GM19193 (cell line): Measurements from ENCODE around the gene PCDH1.

Experiments used
- POLR2A ChIP-seq: IDR thresholded peaks from 4 replicates; pipeline ENCODE4 v1.6.1; 2011; ENCODE audit not compliant: insufficient read depth, insufficient read length; ENCODE audit errors: extremely low read depth

PCDH1 gene

DNA sequence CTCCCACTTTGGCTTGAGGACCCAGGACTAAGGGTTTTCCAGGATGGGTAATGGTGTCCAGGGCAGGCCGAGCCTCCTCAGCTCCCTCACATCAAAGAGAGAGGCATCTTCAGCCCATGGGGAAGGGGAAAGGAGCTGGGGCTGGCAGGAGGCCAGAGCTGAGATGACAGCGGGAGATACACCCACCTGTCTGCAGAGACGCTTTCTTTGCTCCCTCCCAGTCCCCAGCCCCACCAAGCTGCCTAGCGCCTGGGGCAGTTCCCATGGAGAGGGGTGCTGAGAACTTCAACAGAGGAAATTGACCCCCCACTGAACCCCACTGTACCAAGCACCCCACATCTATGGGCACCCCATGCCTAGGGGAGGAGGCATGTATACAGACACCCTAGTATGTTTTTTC lies 10.6 kb downstream of the PCDH1 start:
- TF ChIP-seq POLR2A = no peak

DNA sequence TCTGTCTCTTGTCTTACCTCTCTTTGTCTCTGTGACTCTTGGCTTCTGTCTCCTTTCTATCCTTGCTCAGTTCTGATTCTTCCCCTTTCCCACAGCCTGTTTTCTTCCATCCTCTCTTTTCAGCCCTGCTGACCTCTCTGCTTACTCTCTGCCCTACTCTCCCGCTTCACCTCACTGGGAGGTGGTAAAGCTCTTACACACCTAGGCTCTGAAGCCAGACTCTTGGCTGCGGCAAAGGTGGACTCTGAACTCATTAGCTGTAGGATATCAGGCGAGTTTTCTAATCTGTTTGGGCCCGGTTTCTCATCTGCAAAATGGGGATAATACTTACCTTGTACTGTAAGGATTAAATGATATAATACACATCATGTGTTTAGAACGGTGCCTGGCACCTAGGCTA lies 11.1 kb downstream of the PCDH1 start:
- no peak for TF ChIP-seq POLR2A

DNA sequence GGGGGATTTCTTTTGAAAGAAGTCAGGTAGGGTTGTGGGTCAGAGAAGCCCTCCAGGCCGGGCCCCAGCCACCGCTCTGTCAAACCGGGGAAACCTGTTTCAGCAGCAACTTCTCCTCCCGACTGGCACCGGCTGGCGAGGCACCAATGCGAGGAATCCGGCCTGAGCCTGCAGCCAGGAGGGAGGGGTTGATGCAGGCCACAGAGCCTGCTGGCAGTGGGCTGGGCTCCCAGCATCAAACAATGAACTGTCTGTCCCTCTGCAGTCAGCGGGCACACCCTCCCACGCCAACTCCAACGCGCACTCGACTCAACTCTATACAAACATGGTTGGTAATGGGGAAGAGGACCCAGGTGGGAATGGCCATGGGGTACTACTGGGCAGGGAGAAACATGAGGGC lies 12.1 kb downstream of the PCDH1 start:
- TF ChIP-seq POLR2A = no peak

DNA sequence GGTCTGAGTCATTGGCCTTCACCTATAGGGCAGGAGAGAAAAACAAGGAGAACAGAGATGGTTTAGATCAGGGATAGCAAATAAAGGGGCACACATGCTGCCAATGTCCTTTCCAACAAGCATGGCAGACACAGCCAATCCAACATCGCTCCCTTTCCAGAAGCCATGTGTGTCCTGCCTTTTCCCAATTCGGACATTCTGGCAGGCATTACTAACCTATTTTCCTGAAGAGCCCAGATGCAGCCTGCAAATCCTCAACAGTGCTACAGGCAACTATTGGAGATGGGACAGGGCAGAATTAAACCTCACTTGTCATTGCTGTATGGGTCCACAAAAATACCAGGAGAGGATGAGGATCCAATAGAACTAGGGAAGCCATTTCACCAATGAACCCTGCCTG lies 12.8 kb downstream of the PCDH1 start:
- no peak for TF ChIP-seq POLR2A

DNA sequence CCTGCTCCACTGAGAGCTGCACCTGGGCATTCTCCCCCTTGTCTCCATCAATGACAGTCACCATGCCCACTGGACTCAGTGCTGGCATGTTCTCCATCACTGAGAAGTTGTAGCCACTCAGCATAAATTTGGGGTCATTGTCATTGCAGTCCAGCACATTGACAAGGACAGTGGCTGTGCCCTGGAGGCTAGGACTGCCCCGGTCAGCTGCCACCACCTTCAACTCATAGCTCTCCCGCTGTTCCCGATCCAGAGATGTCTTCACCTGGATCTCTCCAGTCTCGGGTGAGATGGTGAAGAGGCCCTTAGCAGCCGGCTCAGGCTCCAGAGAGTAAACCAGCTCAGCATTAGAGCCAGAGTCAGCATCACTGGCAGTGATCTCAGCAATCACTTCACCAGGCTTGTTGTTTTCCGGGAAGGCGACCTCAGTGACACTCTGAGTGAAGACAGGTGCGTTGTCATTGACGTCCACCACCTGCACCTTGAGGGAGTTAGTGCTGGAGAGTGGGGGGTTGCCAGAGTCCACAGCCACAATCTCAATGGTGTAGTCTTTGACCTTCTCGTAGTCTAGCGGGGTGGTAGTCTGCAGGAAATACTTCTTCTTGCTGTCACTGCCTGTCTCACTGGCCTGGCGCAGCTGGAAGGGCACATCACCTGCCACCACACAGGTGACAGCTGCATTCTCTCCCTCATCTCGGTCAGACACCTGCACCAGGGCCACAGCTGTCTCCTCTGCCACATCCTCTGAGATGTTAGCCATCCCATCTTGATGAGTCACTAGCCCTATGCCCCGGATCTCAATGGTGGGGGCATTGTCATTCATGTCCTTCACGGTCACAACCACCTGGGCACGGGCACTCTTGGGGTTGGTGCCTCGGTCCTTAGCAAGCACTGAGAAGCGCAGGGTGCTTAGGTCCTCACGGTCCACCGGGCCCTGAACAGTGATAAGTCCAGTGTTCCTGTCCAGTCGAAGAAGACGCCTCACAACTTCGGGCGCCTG lies 13.5 kb downstream of the PCDH1 start:
- no peak for TF ChIP-seq POLR2A

DNA sequence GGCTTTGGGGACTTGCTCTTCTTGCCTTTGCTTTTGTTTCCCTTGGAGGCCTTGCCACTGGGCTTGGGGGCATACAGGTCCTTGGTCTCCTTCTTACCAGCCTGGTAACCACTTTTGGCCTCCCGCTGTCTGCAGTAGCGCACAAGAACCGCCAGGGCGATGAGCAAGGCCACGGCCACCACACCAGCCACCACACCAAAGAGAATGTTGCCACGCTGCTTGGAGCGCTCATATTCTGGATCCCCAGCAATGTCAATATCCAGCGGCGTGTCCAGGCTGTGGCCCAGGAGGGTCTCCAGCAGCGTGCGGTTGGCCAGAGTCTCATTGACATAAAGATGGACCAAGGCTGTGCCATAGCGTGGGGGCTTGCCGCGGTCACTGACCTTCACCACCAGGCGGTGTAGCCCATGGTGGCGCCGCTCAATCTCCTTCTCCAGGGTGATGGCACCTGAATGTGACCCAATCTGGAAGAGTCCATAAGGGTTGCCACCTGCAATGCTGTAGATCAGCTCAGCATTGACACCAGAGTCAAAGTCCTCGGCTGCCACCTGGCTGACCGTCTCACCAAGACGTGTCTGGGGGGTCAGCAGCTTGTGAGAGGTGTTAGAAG lies 14.5 kb downstream of the PCDH1 start:
- no peak for TF ChIP-seq POLR2A

DNA sequence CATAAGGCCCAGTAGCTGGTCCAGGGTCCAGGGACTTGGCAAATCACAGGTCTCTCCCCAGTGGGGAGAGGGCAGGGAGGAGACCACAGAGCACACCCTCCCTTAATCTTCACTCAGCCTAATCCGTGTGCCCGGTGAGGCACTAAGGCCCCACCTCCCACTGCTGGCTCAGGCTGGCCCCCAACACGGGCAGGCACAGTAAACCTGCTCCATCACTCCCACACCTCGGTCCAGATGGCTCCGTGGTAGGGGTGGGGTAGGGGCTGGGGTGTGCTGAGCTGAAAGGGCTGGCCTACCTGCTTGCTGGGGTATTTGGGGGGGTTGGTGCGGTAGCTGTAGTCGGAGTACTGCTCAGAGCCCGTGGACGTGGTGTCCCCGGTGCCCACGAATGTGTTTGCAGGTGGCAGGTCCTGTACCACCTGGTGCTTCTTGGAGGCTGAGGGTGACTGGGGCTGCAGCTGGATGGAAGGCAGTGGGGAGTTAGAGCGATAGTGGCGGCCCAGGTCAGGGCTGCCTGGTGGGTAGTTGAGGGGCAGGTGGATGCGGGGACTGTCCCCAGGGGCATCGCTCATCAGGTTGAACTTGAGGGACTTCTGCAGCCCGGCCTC lies 15.2 kb downstream of the PCDH1 start:
- no peak for TF ChIP-seq POLR2A

DNA sequence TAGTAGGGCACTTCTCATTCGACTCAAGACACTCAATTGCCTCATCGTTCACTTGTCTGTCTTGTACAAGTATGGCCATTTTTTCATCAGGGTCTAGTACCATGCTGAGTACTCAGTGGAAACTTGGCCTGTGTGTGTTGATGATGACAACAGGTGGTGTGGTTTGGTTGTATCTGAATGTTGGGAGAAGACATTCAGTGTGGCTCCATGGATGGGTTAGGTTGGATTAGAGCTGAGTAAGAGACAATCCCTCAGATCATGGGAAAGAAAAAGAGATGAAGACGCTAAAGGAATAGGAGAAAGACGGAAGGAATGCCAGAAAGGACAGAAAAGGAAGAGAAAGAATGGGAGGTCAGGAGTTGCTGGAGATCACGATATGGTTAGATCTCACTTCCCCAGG lies 17.0 kb downstream of the PCDH1 start:
- no peak for TF ChIP-seq POLR2A

DNA sequence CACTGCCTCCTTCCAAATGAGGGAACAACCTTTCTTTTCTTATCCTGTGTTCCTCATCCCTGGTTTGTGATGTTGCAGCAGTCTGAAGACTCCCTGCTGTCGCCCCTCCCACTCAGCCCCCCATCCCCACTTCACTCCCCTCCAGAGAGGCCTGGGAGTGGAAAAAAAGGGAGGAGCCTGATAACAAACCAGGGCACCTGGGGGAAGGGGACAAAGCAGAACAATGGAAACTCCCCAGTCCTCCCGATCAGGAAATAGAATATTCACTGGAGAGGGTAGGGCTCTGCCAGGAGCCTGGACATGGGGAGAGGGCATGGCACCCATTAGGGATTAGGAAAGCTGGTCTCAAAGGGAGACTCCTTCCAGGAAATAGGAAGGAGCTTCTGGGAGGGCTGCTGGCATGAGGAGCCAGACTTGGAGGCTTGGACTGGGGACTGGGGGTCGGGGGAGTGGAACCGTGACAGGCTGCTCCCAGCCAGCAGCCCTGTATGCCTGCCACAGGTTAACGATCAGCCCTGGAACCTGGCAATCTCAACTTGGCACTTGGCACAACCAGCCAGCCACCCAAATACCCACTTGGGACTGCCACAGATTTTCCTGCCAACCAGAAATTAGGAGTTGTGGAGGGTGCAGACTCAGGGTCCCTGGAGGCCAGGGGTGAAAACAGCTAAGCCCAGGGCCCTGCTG lies 20.0 kb downstream of the PCDH1 start:
- no peak for TF ChIP-seq POLR2A

DNA sequence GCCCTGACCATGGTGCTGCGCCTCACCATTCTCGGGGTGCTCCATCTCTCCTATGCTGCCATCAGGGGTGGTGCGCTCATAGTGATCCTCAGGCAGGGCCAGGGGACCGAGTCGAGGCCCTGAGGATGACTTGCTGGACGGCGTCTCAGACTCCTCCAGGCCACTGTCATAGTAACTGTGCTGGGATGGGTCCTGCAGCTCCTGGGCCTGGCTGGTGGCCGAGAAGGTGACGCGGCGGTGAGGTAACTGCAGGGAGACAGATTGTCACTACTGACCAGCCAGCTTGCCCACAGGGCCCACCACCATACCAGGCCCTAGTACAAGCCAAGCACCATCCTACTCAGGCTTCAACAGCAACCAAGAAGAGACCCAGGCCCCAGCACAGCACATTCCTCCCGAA lies 21.0 kb downstream of the PCDH1 start:
- no peak for TF ChIP-seq POLR2A

DNA sequence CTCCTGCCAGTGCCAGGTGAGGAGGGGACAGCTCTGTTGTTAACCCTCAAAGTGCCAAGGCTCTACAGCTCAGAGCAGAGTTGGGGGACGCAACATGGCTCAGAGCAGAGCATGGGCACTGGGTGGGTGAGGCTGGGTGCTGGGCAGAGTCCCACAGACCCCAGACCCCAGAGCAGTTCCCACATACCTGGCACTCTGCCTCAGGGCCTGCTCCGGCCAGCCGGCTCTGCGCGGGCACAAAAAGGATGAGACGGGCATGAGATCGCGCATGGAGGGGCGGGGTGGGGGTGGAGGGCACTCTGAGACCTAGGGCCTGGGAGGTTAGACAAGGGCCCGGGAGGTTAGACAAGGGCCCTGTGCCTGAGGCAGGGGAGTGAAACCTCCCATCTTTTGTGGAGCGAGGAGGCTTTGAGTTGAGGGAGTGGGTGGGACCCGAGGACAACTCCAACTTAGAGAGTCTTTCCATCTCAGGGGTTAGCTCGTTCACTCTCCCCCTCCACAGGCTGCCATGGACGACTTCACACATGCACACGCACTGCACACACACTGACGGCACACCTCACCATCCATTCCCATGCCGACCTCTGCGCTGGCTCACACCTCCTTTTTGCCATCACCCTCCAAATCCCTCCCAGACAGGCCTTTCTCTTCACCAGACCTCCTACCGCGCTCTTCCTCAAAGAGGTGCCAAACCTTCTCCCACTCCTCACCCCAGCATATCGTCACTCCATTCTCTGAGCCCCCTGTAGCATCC lies 22.0 kb downstream of the PCDH1 start:
- TF ChIP-seq POLR2A = no peak

DNA sequence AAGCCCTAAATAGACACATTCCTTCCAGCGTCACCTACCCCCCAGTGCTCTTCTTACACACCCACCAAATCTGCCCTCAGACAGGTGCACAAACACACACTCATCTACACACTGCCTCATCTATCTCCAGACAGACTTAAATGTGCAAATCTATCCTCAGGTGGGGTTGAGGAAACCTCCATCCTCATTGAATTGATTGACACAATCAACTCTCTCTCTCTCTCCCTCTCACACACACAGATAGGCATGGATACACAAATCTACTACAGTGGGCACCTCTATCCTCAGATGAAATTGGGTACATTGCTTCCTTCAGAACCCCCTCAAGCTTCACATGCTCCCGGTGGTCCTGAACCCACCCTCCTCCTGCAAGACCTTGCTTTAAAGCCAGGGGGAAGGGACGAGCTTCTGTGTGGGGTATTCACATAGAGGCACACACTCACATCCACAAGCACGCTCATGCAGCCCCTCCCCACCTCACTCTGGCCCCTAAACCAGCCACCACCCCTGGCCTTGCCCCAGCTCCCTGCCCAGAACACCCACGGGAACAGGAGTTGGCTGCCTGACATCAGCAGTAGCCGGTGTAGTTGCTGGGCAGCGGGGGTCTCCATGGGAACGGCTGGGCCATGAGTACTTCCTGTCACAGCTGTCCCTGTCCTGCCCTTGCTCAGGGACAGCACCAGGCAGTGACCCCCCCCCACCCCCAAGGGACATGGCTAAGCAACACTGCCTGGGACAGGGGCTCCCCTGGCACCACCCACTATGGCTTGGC lies 22.8 kb downstream of the PCDH1 start:
- no peak for TF ChIP-seq POLR2A

DNA sequence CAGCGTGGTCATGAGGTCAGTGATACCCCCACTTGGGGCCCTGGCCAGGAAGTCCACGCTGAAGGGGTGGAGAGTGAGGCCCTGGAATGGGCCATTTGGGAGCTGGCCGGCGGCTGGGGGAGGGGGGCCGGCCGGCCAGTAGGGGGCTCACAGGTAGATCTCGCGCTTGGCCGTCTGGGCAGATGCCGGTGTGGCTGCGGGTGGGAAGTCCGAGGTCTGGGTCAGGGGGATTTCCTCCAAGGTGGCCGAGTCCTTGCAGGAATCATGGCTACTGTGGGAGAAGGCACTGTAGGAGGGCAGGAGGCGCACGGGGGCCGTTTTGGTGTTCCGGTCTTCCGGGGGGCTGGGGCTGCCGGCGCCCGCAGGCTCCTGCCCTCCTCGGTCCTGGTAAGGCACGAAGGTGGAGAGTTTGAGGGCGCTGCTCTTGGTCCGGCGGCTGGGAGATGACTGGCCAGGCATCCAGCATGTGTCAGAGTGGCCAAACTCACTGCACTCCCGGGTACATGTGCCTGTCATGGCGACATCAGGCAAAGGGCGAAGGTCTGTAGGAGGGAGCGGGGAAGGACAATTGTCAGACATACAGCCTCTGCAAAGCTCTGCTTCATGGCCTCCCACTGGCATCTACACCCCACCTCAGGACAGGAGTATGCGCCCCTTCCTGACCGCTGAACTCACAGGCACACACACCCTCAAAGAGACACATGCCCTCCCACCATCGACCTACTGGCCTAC lies 24.1 kb downstream of the PCDH1 start:
- TF ChIP-seq POLR2A = no peak
